Osteocyte (in vitro differentiated cells): ENCODE results near the gene TMEM167B. TPM values are rescaled to one million over a fixed set of nuclear protein-coding genes. Genes with fewer than 3 reads are reported as not detected.

ENCODE experiments used
- DNase-seq: peaks from one replicate; pipeline ENCODE4 v3.0.0; 2021; ENCODE audit warnings: mixed read lengths; ENCODE audit not compliant: unreplicated experiment; ENCODE audit errors: extremely low spot score
- H3K27ac Mint-ChIP-seq: one replicate; pipeline ENCODE4 v1.8.0; 2021; ENCODE audit warnings: mild to moderate bottlenecking, mixed read lengths; ENCODE audit not compliant: unreplicated experiment
- H3K27me3 Mint-ChIP-seq: one replicate; pipeline ENCODE4 v1.8.0; 2021; ENCODE audit warnings: mixed read lengths; ENCODE audit not compliant: unreplicated experiment
- H3K36me3 Mint-ChIP-seq: one replicate; pipeline ENCODE4 v1.8.0; 2021; ENCODE audit warnings: mixed read lengths; ENCODE audit not compliant: unreplicated experiment
- H3K4me1 Mint-ChIP-seq: one replicate; pipeline ENCODE4 v1.8.0; 2021; ENCODE audit warnings: mixed read lengths; ENCODE audit not compliant: unreplicated experiment
- H3K4me3 Mint-ChIP-seq: one replicate; pipeline ENCODE4 v1.8.0; 2021; ENCODE audit warnings: mild to moderate bottlenecking, moderate library complexity, mixed read lengths; ENCODE audit not compliant: unreplicated experiment
- H3K9me3 Mint-ChIP-seq: one replicate; pipeline ENCODE4 v1.8.0; 2021; ENCODE audit warnings: mixed read lengths; ENCODE audit not compliant: unreplicated experiment
- total RNA-seq: library from RNA; stranded (reverse); gene quantifications from 2 replicates; pipeline ENCODE4 v1.2.1, GENCODE V29; 2021
- TF ChIP-seq, protein P1 (sequence below): fragments of 200-600 bp; sonication (generic); IDR thresholded peaks from 2 replicates; pipeline ENCODE4 v1.5.0; 2021; ENCODE audit warnings: antibody characterized with exemption, mild to moderate bottlenecking, moderate library complexity

The TMEM167B gene
- total RNA-seq, 1 donor from 2014 or later: 35.8 TPM

DNA sequence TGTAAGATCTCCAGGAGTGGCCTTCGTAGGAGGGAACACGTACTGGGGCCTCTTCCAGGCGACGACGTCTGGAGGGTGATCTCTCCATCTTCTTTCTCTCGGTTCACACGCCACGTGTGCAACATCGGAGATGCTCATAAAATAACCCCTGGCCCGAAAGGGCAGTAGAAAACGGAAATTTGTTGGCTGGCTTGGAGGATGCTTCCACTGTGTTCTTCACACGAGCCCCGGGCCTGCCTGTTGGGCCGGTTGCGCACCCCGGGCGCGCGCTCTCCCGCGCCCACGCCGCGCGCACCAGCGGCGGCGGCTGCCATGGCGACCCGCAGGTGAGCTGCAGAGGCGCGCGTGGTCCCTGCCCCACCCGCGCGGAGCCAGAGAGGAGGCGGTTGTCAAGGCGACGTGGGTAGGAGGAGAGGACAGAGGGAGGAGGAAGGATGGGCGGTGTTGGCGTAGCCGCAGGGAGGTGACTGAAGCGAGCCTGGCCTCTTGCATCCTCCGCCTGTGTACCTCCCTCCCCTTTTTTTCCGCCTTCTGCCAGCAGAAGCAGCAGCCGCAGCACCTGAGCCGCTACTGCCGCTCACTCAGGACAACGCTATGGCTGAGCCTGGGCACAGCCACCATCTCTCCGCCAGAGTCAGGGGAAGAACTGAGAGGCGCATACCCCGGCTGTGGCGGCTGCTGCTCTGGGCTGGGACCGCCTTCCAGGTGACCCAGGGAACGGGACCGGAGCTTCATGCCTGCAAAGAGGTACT is 23.2 kb downstream of the TMEM167B start, which contains the start of gene ELAPOR1:
TSS of gene ELAPOR1 (plus strand) at position 526 of the 752 bp plus-strand sequence. CDS start at position 595, 69 bp downstream.
- Mint-ChIP-seq H3K4me3 (peak within 1 kb of the TSS; percentile 73), H3K27ac (peak within 1 kb of the TSS; percentile 81), H3K9me3 (no peaks in the 10 kb centered on the region), H3K27me3 (peaks cover 65% of the 10 kb centered on the region), H3K36me3 (peaks cover 3% of the 10 kb centered on the region), H3K4me1 (peaks cover 15% of the 10 kb centered on the region)
- TF ChIP-seq, protein P1, sequence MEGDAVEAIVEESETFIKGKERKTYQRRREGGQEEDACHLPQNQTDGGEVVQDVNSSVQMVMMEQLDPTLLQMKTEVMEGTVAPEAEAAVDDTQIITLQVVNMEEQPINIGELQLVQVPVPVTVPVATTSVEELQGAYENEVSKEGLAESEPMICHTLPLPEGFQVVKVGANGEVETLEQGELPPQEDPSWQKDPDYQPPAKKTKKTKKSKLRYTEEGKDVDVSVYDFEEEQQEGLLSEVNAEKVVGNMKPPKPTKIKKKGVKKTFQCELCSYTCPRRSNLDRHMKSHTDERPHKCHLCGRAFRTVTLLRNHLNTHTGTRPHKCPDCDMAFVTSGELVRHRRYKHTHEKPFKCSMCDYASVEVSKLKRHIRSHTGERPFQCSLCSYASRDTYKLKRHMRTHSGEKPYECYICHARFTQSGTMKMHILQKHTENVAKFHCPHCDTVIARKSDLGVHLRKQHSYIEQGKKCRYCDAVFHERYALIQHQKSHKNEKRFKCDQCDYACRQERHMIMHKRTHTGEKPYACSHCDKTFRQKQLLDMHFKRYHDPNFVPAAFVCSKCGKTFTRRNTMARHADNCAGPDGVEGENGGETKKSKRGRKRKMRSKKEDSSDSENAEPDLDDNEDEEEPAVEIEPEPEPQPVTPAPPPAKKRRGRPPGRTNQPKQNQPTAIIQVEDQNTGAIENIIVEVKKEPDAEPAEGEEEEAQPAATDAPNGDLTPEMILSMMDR: no peak
- no peak for DNase-seq

DNA sequence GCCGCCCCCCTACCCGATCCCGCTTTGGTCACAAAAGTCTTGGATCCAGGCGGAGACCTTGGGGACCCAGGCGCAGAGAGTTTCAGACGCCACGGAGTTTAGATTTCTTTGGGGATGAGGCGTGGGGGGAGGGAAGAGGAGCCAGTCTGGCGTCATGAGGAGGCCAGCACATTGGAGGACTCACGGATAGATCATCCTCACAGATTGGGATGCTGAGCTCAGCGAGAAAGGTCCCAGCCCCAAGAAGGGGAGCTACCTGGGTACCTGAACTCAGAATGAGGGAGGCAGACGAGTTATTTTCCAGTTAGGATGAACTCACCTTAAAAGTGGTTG is 23.7 kb downstream of the TMEM167B start:
- peaks cover 68% of the 10 kb centered on the region for H3K27me3 Mint-ChIP-seq
- DNase-seq: no peak
- H3K27ac Mint-ChIP-seq: no peak overlapping the region
- H3K9me3 Mint-ChIP-seq: no peaks in the 10 kb centered on the region
- H3K36me3 Mint-ChIP-seq: peaks cover 3% of the 10 kb centered on the region
- peaks cover 15% of the 10 kb centered on the region for H3K4me1 Mint-ChIP-seq
- peak overlapping the region; percentile 59 for H3K4me3 Mint-ChIP-seq
- TF ChIP-seq, protein P1: no peak

DNA sequence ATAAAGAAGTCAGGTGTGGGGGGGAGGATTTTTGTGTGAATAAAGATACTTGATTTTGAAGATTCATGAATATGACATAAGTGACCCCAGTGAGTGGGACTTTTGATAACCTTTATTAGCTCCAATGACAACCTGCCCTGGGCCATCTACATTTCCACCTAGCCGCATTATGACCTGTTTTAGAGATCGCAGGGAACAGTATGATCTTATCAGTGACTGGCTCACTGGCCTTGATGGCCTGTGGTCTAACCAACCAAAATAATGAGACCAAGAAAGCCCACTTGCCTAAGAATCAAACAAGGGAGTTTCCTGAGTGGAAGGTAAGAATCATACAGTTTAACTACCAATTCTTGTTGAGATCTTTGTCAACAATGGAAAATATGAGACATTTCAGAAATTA is 25.1 kb downstream of the TMEM167B start:
- Mint-ChIP-seq H3K27ac (no peak overlapping the region), H3K4me1 (peaks cover 15% of the 10 kb centered on the region), H3K9me3 (no peaks in the 10 kb centered on the region), H3K36me3 (peaks cover 3% of the 10 kb centered on the region), H3K4me3 (no peak overlapping the region), H3K27me3 (peaks cover 57% of the 10 kb centered on the region)
- TF ChIP-seq, protein P1: no peak
- no peak for DNase-seq

DNA sequence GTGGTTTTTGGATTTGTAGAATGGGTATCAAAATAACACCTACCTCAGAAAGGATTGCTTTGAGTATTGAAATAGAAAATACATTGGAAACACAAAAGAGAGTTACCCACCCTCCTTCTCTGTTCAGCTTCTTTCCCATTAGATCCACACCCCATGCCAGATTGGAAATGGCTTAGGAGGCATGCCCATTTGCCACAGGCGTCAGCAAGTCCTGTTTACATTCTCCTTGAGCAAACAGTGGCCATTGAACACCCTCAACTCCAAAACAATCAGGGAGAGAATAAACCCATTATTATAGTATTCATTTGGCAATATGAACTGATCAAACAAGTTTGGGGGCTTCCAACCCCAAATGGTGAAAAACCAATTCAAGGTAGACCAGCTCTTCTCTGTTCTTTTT is 25.7 kb downstream of the TMEM167B start:
- H3K4me3 Mint-ChIP-seq: no peak overlapping the region
- H3K9me3 Mint-ChIP-seq: no peaks in the 10 kb centered on the region
- H3K36me3 Mint-ChIP-seq: peaks cover 3% of the 10 kb centered on the region
- TF ChIP-seq, protein P1: no peak
- H3K4me1 Mint-ChIP-seq: peaks cover 15% of the 10 kb centered on the region
- H3K27me3 Mint-ChIP-seq: peaks cover 54% of the 10 kb centered on the region
- DNase-seq: no peak
- no peak overlapping the region for H3K27ac Mint-ChIP-seq

DNA sequence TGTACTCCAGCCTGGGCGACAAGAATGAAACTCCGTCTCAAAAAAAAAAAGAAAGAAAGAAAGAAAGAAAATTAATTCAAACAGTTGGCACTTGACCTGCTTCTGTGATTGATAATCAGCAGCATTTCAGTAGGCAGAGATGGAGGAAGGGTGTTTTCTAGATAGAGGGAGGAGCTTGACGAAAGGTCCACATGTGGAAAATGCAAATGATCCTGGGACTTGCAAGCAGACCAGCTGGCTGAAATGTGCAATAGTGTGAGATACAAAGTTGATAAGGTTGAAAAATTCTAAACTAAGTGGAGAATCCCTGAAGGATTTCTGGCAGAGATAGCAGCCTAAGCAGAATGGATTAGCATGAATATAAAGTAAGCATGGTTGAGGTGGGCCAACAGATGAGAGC is 27.5 kb downstream of the TMEM167B start:
- TF ChIP-seq, protein P1: no peak
- Mint-ChIP-seq H3K9me3 (no peaks in the 10 kb centered on the region), H3K27me3 (peaks cover 46% of the 10 kb centered on the region), H3K4me3 (no peak overlapping the region), H3K36me3 (peaks cover 3% of the 10 kb centered on the region), H3K27ac (no peak overlapping the region), H3K4me1 (peaks cover 9% of the 10 kb centered on the region)
- DNase-seq: no peak
